Measurements from ENCODE around the gene MANBA.
"Not testable (repeated sequence)": the region's sequence is repeated elsewhere in the genome, so short reads cannot be mapped to it uniquely, and the experiment has no call there.

Gene MANBA

DNA sequence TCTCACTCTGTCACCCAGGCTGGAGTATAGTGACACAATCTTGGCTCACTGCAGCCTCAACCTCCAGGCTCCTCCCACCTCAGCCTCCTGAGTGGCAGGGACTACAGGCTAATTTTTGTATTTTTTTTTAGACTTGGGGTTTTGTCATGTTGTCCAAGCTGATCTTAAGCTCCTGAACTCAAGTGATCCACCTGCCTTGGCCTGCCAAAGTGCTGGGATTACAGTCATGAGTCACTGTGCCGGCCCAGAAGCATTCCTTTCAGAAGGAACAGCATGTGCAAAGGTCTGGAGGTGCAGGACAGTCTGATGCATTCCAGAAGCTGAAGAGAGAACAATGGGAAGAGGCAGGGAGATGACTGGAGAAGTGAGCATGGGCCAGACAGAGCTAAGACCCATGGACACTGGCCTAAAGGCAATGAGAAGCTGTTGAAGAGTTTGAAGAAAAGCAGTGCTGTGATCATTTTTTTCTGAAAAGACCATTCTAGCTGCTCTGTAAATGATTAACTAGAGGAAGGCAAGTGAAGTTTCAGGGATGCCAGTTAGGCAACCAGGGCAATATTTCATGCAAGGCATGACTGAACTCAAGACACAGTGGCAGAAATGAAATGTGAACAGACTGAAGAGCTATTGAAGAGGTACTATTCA is 43.2 kb downstream of the MANBA start:
- Histone ChIP-seq H3K9me3 (ENCODE audit: control insufficient read depth, insufficient read depth, low read length) (no peaks in the 10 kb centered on the region), H3K4me2 (ENCODE audit: low read length) (no peak overlapping the region), H3K4me1 (ENCODE audit: control insufficient read depth, low read length) (no peaks in the 10 kb centered on the region), H4K20me1 (ENCODE audit: control insufficient read depth, insufficient read depth, low read depth, low read length) (no peaks in the 10 kb centered on the region), H3K9me2 (replicated peaks; ENCODE audit: control insufficient read depth, low read length) (no peaks in the 10 kb centered on the region), H3K4me3 (ENCODE audit: low read length) (no peak overlapping the region), H3K36me3 (ENCODE audit: control insufficient read depth, low read length) (peaks cover 6% of the 10 kb centered on the region), H3F3A (ENCODE audit: control insufficient read depth, insufficient read depth) (no peaks in the 10 kb centered on the region), H3K27ac (ENCODE audit: low read depth, low read length) (no peak overlapping the region), H3K79me2 (ENCODE audit: control insufficient read depth, low read length) (no peaks in the 10 kb centered on the region), H3K27me3 (ENCODE audit: control insufficient read depth, low read length) (no peaks in the 10 kb centered on the region)
- TF ChIP-seq, protein P1, sequence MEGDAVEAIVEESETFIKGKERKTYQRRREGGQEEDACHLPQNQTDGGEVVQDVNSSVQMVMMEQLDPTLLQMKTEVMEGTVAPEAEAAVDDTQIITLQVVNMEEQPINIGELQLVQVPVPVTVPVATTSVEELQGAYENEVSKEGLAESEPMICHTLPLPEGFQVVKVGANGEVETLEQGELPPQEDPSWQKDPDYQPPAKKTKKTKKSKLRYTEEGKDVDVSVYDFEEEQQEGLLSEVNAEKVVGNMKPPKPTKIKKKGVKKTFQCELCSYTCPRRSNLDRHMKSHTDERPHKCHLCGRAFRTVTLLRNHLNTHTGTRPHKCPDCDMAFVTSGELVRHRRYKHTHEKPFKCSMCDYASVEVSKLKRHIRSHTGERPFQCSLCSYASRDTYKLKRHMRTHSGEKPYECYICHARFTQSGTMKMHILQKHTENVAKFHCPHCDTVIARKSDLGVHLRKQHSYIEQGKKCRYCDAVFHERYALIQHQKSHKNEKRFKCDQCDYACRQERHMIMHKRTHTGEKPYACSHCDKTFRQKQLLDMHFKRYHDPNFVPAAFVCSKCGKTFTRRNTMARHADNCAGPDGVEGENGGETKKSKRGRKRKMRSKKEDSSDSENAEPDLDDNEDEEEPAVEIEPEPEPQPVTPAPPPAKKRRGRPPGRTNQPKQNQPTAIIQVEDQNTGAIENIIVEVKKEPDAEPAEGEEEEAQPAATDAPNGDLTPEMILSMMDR (IDR thresholded peaks at IDR 0.05; ENCODE audit: low read depth, low read length, poor library complexity, severe bottlenecking), result no peak

DNA sequence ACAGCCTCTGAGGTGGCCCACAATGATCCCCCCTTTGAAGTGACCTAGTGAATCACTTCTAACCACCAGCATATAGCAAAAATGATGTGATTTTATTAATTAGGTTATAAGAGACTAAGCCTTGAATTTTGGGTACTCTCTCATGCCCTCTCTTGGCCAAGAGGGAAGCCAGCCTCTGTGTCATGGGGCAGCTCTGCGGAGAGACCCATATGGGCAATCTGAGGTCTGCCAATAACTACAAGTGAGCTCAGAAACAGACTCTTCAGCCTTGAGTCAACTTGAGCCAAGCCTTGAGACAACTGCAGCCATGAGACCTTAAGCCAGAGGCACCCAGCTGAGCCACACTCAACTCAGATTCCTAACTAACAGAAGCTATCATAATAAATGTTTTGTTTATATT is 45.7 kb downstream of the MANBA start:
- H3K9me2 ChIP-seq (replicated peaks; ENCODE audit: control insufficient read depth, low read length), result no peaks in the 10 kb centered on the region
- TF ChIP-seq EZH2phosphoT487 (IDR thresholded peaks at IDR 0.05; ENCODE audit: borderline replicate concordance, low read length), result no peak
- TF ChIP-seq, protein P1 (IDR thresholded peaks at IDR 0.05; ENCODE audit: low read depth, low read length, poor library complexity, severe bottlenecking), result no peak
- no peak overlapping the region for H3K4me2 ChIP-seq (ENCODE audit: low read length)
- no peak overlapping the region for H3K27ac ChIP-seq (ENCODE audit: low read depth, low read length)
- H3F3A ChIP-seq (ENCODE audit: control insufficient read depth, insufficient read depth), result no peaks in the 10 kb centered on the region
- H3K4me1 ChIP-seq (ENCODE audit: control insufficient read depth, low read length), result no peaks in the 10 kb centered on the region
- H3K27me3 ChIP-seq (ENCODE audit: control insufficient read depth, low read length), result no peaks in the 10 kb centered on the region
- H3K79me2 ChIP-seq (ENCODE audit: control insufficient read depth, low read length), result no peaks in the 10 kb centered on the region
- H4K20me1 ChIP-seq (ENCODE audit: control insufficient read depth, insufficient read depth, low read depth, low read length), result no peaks in the 10 kb centered on the region
- H3K36me3 ChIP-seq (ENCODE audit: control insufficient read depth, low read length), result peaks cover 6% of the 10 kb centered on the region
- H3K9me3 ChIP-seq (ENCODE audit: control insufficient read depth, insufficient read depth, low read length), result no peaks in the 10 kb centered on the region
- no peak overlapping the region for H3K4me3 ChIP-seq (ENCODE audit: low read length)

DNA sequence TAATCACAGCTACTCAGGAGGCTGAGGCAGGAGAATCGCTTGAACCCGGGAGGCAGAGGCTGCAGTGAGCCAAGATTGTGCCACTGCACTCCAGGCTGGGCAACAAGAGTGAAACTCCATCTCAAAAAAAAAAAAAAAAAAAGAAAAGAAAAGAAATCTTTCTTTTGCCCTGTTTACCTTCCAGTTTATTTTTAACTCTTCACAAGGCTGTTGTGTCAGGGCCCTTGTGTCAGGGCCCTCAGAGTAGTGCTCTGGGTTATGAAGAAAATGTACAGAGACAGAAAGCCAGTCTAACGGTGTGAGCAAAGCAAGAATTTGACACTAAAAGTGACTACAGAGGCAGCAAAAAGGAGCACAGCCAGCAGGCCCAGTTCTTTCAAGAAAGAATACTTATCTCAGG is 47.0 kb downstream of the MANBA start:
- not testable (repeated sequence) for H3K79me2 ChIP-seq (ENCODE audit: control insufficient read depth, low read length); H3K27ac ChIP-seq (ENCODE audit: low read depth, low read length); H3K36me3 ChIP-seq (ENCODE audit: control insufficient read depth, low read length); H3K9me3 ChIP-seq (ENCODE audit: control insufficient read depth, insufficient read depth, low read length); H3F3A ChIP-seq (ENCODE audit: control insufficient read depth, insufficient read depth); H3K9me2 ChIP-seq (replicated peaks; ENCODE audit: control insufficient read depth, low read length); H3K4me2 ChIP-seq (ENCODE audit: low read length); H3K4me1 ChIP-seq (ENCODE audit: control insufficient read depth, low read length); H4K20me1 ChIP-seq (ENCODE audit: control insufficient read depth, insufficient read depth, low read depth, low read length); H3K4me3 ChIP-seq (ENCODE audit: low read length); H3K27me3 ChIP-seq (ENCODE audit: control insufficient read depth, low read length)

DNA sequence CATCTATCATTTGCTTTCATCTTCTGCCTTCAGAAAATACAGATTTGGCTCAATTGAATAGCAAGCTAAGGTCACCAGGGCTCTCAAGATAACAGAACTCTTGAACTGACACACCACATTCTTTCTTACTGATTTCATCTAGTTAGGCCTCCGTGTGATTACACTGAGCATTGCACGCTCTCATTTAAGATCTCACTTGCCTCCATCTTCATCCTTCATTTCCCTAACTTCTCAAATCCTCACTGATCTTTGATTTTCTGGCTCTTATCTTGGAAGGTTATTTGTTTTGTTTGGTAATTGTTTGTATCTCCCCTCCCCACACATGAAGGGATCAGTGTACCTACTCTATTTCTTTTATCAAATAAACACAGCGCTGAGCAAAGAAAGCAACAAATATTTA is 47.7 kb downstream of the MANBA start:
- H3K4me1 ChIP-seq (ENCODE audit: control insufficient read depth, low read length), result no peaks in the 10 kb centered on the region
- H3K9me3 ChIP-seq (ENCODE audit: control insufficient read depth, insufficient read depth, low read length), result no peaks in the 10 kb centered on the region
- no peaks in the 10 kb centered on the region for H3K9me2 ChIP-seq (replicated peaks; ENCODE audit: control insufficient read depth, low read length)
- H3K4me2 ChIP-seq (ENCODE audit: low read length), result no peak overlapping the region
- no peaks in the 10 kb centered on the region for H3F3A ChIP-seq (ENCODE audit: control insufficient read depth, insufficient read depth)
- no peaks in the 10 kb centered on the region for H3K36me3 ChIP-seq (ENCODE audit: control insufficient read depth, low read length)
- no peaks in the 10 kb centered on the region for H3K79me2 ChIP-seq (ENCODE audit: control insufficient read depth, low read length)
- TF ChIP-seq EZH2phosphoT487 (IDR thresholded peaks at IDR 0.05; ENCODE audit: borderline replicate concordance, low read length), result no peak
- TF ChIP-seq, protein P1 (IDR thresholded peaks at IDR 0.05; ENCODE audit: low read depth, low read length, poor library complexity, severe bottlenecking), result no peak
- H3K27me3 ChIP-seq (ENCODE audit: control insufficient read depth, low read length), result no peaks in the 10 kb centered on the region
- no peak overlapping the region for H3K27ac ChIP-seq (ENCODE audit: low read depth, low read length)
- no peaks in the 10 kb centered on the region for H4K20me1 ChIP-seq (ENCODE audit: control insufficient read depth, insufficient read depth, low read depth, low read length)
- H3K4me3 ChIP-seq (ENCODE audit: low read length), result no peak overlapping the region

Data from DOHH2 (cell line).